ENCODE results near the gene PTPRD. TPM values are rescaled to one million over a fixed set of nuclear protein-coding genes. Genes with fewer than 3 reads are reported as not detected.

PTPRD gene
- total RNA-seq, 3 donors from 2014 or later (not counting 1 experiment from before 2014, with no cell fraction given) = 0.05 to 0.68 TPM; not detected in 1

- H3K4me3 Mint-ChIP-seq = no peak overlapping the region
These were observed 698.6 kb downstream of the PTPRD start for GRCh38 chr9:9914174-9914573.

GRCh38 chr9:9913276-9913832 is 699.4 kb downstream of the PTPRD start:
- H3K27ac ChIP-seq (ENCODE audit: low read length) = no peak overlapping the region
- Mint-ChIP-seq H3K4me3 (no peak overlapping the region), H3K27ac (no peak overlapping the region), H3K9me3 (peaks cover 2 to 9% of the 10 kb centered on the region in 2 donors), H3K27me3 (ENCODE audit: low read depth in 2 of 2) (no peaks in the 10 kb centered on the region), H3K4me1 (no peaks in the 10 kb centered on the region), H3K36me3 (peaks cover 10% of the 10 kb centered on the region)
- DNase-seq = no peak
- 92% methylated on average over 1 of the region's 1 CpG for WGBS (ENCODE audit: insufficient coverage)
- peaks cover 11% of the 10 kb centered on the region for H3K9me3 ChIP-seq (ENCODE audit: control insufficient read depth, insufficient read depth, low read length)
- H3K27me3 ChIP-seq (ENCODE audit: control insufficient read depth, insufficient read depth, low read length) = no peaks in the 10 kb centered on the region
- no peaks in the 10 kb centered on the region for H3K4me1 ChIP-seq (ENCODE audit: control insufficient read depth, insufficient read depth, low read length)
- H3K4me3 ChIP-seq (ENCODE audit: low read length) = no peak overlapping the region
- no peaks in the 10 kb centered on the region for H3K36me3 ChIP-seq (ENCODE audit: control insufficient read depth, insufficient read depth, low read length)
- no peak for ATAC-seq
- TF ChIP-seq, protein P1, sequence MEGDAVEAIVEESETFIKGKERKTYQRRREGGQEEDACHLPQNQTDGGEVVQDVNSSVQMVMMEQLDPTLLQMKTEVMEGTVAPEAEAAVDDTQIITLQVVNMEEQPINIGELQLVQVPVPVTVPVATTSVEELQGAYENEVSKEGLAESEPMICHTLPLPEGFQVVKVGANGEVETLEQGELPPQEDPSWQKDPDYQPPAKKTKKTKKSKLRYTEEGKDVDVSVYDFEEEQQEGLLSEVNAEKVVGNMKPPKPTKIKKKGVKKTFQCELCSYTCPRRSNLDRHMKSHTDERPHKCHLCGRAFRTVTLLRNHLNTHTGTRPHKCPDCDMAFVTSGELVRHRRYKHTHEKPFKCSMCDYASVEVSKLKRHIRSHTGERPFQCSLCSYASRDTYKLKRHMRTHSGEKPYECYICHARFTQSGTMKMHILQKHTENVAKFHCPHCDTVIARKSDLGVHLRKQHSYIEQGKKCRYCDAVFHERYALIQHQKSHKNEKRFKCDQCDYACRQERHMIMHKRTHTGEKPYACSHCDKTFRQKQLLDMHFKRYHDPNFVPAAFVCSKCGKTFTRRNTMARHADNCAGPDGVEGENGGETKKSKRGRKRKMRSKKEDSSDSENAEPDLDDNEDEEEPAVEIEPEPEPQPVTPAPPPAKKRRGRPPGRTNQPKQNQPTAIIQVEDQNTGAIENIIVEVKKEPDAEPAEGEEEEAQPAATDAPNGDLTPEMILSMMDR (IDR thresholded peaks at IDR 0.05) = no peak
- intact Hi-C loops (cut with micrococcal nuclease) = no loop called here

More at GRCh38 chr9:9914174-9914573, 698.6 kb downstream of the PTPRD start:
- Mint-ChIP-seq H3K27ac (no peak overlapping the region), H3K4me1 (no peaks in the 10 kb centered on the region), H3K27me3 (ENCODE audit: low read depth in 2 of 2) (no peaks in the 10 kb centered on the region), H3K9me3 (peaks cover 2 to 9% of the 10 kb centered on the region in 2 donors), H3K36me3 (peaks cover 10% of the 10 kb centered on the region)
- Histone ChIP-seq H3K27ac (ENCODE audit: low read length) (no peak overlapping the region), H3K4me3 (ENCODE audit: low read length) (no peak overlapping the region), H3K27me3 (ENCODE audit: control insufficient read depth, insufficient read depth, low read length) (no peaks in the 10 kb centered on the region), H3K9me3 (ENCODE audit: control insufficient read depth, insufficient read depth, low read length) (peaks cover 11% of the 10 kb centered on the region), H3K4me1 (ENCODE audit: control insufficient read depth, insufficient read depth, low read length) (no peaks in the 10 kb centered on the region), H3K36me3 (ENCODE audit: control insufficient read depth, insufficient read depth, low read length) (no peaks in the 10 kb centered on the region)
- WGBS (ENCODE audit: insufficient coverage) = 94% methylated on average over 3 of the region's 3 CpGs
- DNase-seq (no peak), ATAC-seq (no peak)
- intact Hi-C loops (cut with micrococcal nuclease) = no loop called here
- TF ChIP-seq, protein P1 (IDR thresholded peaks at IDR 0.05) = no peak

- Histone ChIP-seq H3K9me3 (ENCODE audit: control insufficient read depth, insufficient read depth, low read length) (peaks cover 11% of the 10 kb centered on the region), H3K36me3 (ENCODE audit: control insufficient read depth, insufficient read depth, low read length) (no peaks in the 10 kb centered on the region), H3K4me3 (ENCODE audit: low read length) (no peak overlapping the region), H3K27ac (ENCODE audit: low read length) (no peak overlapping the region), H3K4me1 (ENCODE audit: control insufficient read depth, insufficient read depth, low read length) (no peaks in the 10 kb centered on the region), H3K27me3 (ENCODE audit: control insufficient read depth, insufficient read depth, low read length) (no peaks in the 10 kb centered on the region)
- intact Hi-C loops (cut with micrococcal nuclease) = no loop called here
- 0% methylated on average over 1 of the region's 2 CpGs for WGBS (ENCODE audit: insufficient coverage)
- no peak for DNase-seq
- no peaks in the 10 kb centered on the region for H3K27me3 Mint-ChIP-seq (ENCODE audit: low read depth in 2 of 2)
- ATAC-seq = no peak
- TF ChIP-seq, protein P1 (IDR thresholded peaks at IDR 0.05) = no peak
- no peak overlapping the region for H3K27ac Mint-ChIP-seq
- H3K4me3 Mint-ChIP-seq = no peak overlapping the region
- H3K4me1 Mint-ChIP-seq = no peaks in the 10 kb centered on the region
- H3K9me3 Mint-ChIP-seq = peaks cover 2 to 9% of the 10 kb centered on the region in 2 donors
- peaks cover 10% of the 10 kb centered on the region for H3K36me3 Mint-ChIP-seq
These were observed 700.3 kb downstream of the PTPRD start for GRCh38 chr9:9912459-9912858.

- Mint-ChIP-seq H3K9me3 (peaks cover 0 to 5% of the 10 kb centered on the region in 2 donors), H3K36me3 (no peaks in the 10 kb centered on the region), H3K4me3 (no peak overlapping the region), H3K4me1 (no peaks in the 10 kb centered on the region), H3K27me3 (ENCODE audit: low read depth in 2 of 2) (no peaks in the 10 kb centered on the region), H3K27ac (no peak overlapping the region)
- H3K4me3 ChIP-seq (ENCODE audit: low read length) = no peak overlapping the region
- no peak for DNase-seq
- H3K9me3 ChIP-seq (ENCODE audit: control insufficient read depth, insufficient read depth, low read length) = no peaks in the 10 kb centered on the region
- 57% methylated on average over 2 of the region's 3 CpGs for WGBS (ENCODE audit: insufficient coverage)
- H3K27ac ChIP-seq (ENCODE audit: low read length) = no peak overlapping the region
- no peaks in the 10 kb centered on the region for H3K36me3 ChIP-seq (ENCODE audit: control insufficient read depth, insufficient read depth, low read length)
- no peaks in the 10 kb centered on the region for H3K4me1 ChIP-seq (ENCODE audit: control insufficient read depth, insufficient read depth, low read length)
- TF ChIP-seq, protein P1 (IDR thresholded peaks at IDR 0.05) = no peak
- ATAC-seq = no peak
- intact Hi-C loops (cut with micrococcal nuclease) = no loop called here
- no peaks in the 10 kb centered on the region for H3K27me3 ChIP-seq (ENCODE audit: control insufficient read depth, insufficient read depth, low read length)
These were observed 707.1 kb downstream of the PTPRD start for GRCh38 chr9:9905736-9906135.
